RPMI8226 (cell line): ENCODE data around the gene ZDHHC8.

Experiments
- DNase-seq: peaks from one replicate; pipeline ENCODE4 v3.0.0-alpha.2; 2015

ZDHHC8 gene

GRCh38 chr22:20165913-20166312 lies 34.3 kb downstream of the ZDHHC8 start:
- no peak for DNase-seq

- DNase-seq, result no peak
Observed at GRCh38 chr22:20166703-20167102, 35.1 kb downstream of the ZDHHC8 start.

DNA sequence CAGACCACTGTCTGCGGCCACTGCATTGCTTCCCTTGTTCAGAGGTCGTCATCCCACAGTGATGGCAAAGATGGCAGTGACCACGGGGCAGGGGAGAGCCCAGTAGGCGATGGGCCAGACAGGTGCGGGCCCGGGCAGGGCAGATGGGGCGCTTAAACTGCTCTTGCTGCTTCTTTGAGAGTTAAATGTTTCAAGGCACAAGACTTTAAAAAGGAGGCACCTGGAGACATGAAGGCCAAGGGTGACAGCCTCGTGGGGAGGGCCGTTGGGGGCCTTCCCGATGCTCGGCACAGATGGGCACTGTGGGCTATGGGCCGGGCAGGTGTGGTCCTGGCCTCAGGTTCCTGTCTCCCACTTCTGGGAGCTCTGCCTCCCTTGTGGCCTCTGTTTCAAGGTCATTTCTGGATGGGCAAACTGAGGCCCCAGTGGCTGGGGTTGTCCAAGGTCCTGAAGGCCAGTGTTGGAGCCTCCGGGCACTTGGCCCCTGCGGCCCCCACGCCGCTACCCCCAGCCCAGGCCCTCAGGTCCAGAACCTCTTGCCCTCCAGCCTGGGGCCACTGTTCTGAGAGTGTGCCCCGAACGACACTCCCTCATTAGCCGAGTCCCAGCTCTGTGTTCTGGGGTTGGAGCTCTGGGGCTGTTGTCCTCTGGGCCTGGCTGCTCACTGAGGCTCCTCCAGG lies 36.2 kb downstream of the ZDHHC8 start:
- DNase-seq, result no peak

DNA sequence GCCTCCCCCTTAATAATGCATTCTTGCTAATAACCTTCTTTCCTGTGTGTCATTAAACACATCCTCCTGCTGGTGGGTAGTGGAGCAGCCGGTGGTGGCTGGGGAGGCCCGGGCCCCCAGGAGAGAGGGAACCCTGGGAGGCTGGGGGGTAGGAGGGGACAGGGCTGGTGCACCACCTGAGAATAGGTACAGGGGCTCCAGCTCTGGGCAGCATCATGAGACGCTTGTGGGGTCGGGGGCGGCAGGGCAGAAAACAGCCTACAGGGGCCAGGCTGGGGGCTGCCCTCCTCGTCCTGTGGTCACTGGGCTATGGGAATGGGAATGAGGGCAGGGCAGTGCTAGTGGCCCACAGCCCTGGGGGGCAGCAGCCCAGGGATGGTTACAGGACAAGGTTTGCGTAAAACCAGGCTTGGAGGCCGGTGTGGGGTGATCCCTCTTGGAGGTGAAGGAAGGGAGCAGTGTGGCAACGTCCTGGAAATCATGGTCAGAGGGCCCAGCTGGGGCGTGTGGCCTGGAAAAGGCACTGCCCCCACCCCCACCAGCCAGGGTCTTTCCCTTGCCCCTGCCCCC lies 37.7 kb downstream of the ZDHHC8 start:
- DNase-seq, result no peak

DNA sequence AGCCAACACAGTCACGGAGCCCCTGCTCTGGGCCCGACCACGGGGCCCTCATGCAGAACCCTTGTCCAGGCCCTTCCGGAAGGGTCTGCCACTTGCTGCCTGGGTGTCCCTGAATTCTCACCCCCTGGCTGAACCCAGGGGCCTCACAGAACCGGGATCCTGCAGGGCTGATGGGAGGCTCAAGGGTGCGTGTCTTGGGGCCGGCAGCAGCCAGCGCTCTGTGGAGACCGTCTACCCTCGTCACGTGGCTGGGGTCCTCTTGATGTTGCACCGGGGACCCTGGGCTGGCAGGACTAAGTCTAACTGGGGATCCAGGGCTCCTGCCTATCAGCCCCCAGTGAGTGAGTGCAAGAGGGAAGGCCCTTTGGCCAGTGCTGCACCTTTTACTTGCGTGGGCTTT lies 38.6 kb downstream of the ZDHHC8 start:
- no peak for DNase-seq

DNA sequence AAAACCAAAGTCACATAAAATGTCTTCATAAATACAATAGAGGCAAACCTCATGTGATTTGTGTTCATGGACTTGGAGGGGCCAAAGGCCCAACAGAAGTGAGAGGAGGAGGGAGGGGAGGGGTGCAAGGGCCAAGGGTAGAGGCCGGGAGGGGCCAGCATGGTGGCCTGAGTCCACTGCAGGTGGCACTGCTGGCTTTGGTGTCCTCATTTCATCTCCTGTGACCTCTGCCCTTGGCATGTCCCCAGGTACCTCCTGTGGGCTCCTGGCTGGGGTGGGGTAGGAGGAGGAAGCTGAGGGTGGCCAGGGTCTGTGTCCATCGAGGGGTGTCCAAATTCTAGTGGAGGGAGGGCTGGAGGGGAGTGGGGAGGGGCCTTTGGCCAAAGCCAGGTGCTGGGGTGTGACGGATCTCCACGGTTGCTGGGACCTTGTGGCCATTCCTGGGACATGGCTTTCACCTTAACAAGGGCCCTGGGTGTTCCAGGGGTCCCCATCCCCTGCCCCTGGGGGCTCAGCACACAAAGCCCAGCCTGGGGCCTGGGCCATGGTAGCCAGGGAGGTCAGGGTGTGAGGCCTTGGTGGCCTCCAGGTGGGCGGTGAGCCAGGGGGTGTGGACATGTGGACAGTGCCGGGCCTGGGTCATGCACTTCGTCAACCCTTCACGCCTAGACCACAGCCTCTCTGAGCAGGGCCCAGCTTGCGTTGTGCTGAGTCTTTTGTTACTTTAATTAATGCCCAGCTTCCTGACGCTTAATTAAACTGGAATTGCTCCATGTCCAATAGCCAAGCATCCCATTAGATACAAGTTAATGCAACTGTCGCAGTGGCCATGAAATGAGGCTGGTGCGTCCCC lies 39.9 kb downstream of the ZDHHC8 start:
- DNase-seq, result no peak

DNA sequence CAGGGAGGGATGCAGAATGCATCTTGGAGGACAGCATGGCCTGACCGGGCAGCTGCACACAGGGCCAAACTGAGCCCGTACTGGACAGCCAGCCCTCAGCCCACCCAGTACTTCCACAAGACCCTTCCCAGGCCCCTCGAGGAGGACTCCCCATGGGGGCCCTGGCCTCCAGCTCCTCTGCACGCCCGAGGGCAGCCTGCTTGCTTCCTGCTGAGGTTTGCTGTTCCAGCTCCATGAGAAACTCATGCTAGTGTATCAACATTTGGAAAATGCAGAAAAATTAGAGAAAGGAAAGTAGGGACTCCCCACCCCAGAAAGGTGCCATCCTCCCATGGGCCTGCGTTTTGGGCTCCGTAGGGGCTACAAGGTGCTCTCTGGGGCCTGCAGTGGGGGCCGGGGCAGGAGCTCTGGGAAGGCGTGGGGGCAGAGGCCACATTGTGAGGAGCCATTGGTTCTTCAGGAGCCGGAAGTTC lies 40.6 kb downstream of the ZDHHC8 start:
- no peak for DNase-seq

GRCh38 chr22:20173246-20173645 lies 41.6 kb downstream of the ZDHHC8 start:
- DNase-seq, result no peak

- no peak for DNase-seq
Observed at GRCh38 chr22:20173772-20174171, 42.2 kb downstream of the ZDHHC8 start.

DNA sequence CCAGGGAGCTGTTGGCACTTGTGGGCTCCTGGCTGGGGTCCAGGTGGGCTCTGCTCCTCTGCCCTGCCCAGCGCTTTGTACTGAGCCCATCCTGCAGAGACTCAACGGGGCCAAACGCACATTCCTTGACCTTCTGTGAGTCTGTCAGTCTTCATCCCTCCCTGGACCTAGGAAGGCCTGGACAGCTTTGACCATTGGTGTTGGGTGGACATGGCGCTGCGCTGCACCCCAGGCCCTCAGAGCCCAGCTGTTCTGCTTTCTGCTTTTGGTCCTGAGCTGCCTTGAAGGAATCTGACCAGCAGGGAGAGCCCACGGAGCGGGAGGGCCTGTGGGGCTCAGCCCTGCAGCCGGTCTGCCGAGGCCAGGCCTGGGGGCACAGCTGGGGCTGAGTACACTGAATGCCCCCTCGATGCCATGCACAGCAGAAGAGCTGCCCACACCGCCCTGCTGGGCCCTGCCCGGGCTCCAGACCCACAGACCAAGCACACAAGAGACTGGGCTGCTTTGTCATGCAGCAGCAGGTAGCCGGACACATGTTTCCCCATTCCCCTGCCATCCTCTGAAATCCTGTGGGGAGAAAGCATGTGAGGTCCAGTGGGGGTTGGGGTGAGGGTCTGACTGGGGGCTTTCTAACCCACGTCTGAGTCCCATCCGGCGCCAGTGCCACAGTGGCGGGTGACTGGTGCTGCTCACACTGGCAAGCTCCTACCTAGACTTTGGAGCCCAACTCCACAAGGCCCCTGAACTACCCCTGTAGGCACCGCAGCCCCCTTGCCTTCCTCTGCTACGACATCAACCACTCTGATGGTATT lies 43.4 kb downstream of the ZDHHC8 start:
- DNase-seq, result no peak

GRCh38 chr22:20175597-20175900 lies 43.9 kb downstream of the ZDHHC8 start:
- no peak for DNase-seq

DNA sequence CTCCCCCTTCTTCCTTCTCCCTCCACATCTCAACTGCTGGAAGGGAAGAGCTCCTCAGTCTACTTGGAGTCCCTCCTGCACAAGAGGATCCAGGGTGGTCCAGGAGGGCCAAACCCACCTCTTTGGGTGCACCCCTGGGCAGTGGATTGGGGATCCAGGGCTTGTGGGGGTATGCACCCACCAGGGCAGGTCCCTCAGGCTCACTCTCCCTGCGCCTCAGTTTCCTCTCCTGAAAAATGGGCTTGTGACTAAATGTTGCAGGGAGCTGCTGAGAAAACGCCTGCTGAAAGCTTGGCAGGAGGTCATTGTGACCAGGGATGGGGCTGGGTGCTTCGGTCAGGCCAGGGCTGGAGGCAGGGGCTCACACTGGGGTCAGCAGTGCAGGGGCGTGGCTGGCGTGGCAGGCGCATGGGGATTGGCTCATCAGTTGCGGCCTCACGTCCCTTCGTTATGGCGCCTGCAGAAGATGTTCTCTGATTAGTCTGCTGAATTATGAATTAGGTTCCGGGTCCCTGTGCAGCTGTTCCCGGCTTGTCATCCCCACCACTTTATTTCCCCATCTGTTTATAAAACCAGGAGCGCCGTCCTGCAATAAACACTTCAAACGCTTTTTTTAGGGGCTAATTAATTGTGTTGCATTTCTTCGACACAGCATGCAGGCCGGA lies 44.9 kb downstream of the ZDHHC8 start:
- DNase-seq, result no peak

DNA sequence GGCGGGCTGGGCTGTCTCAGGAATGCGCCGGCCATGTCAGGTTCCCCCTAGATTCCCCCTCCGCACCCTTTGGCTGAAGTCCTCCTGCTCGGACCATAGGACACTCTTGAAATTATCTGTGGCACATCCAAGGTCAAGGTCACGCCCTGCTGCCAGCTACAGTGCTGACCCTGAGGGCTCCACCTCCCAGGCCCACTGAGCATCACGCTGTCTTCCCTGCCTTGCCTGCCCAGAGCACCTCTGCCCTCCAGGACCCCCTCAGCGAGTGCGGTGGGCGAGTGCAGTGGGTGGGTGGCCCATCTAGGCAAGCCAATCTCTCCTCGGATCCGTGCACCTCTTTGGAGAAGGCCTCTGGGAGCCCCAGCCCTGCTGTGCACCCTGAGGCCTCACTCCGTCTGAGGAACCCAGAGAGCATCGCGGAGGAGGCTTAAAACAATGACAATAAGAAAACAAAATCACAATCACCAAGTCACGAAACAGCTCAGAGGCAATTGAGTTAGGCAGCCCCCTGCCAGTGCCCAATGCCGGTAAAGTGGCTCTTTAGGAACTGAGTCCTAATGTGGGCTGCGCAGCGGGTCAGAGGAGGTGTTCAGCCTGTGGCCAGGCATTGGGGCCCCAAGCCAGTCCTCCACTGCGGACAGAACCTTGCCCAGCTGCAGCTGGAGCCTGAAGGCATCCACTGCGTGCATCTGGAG lies 45.8 kb downstream of the ZDHHC8 start:
- no peak for DNase-seq

- no peak for DNase-seq
Observed at GRCh38 chr22:20178075-20178914, 46.7 kb downstream of the ZDHHC8 start.

GRCh38 chr22:20178915-20179227 lies 47.3 kb downstream of the ZDHHC8 start:
- no peak for DNase-seq

DNA sequence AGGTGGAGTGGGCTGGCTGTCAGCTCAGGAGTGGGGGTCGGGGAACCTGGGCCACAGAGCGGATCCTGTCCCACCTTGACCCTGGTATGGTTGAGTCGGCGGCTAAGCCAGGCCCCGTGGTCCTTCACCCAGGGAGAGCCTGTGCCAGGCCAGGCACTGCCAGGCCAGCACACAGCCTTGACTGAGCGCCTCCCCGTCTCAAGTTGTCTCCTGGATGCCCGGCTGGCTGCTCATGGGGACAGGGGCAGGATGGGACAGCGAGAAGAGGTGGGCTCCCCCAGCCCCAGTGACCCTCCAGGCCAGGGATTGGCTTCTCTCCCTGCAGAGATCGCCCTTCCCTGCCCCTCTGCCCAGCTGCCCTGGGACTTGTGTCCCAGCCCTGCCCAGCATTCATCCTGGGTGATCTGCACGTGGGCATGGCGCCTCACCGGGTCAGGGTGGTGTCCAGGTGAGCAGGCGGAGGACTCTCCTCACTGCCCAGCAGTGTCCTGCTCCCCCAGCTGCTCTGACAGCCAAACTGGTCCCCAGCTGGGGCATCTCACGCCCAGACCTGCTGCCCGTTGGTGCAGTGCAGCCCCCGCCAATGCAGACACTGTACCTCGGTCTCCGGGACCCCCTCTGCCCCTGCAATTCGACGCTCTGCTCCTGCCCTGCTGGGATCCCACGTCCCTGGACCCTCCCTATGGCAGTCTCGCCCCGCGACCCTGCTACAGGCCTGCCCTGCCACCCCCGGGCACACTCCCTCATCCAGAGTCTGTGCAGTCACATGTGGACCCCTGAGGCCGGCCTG lies 48.0 kb downstream of the ZDHHC8 start:
- no peak for DNase-seq

DNA sequence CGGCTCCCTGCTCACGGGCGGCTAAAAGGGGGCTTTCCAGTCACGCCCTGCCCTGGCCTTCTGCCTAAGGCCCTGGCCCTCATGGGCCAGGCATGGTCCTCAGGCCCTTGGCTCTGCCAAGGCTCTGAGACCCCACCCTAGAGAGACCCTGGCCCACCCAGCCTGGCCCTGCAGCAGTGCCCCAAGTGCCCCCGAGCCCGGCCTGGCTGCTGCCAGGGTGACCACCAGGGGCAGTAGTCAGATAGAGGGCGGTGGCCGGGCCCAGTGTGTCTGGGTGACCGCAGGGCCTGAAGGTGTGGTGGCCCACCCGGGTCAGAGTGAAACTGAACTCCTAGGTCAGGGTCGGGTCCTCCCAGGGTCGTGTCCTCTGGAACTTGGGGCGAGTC lies 48.6 kb downstream of the ZDHHC8 start:
- DNase-seq, result no peak

GRCh38 chr22:20180640-20181039 lies 49.0 kb downstream of the ZDHHC8 start:
- no peak for DNase-seq

DNA sequence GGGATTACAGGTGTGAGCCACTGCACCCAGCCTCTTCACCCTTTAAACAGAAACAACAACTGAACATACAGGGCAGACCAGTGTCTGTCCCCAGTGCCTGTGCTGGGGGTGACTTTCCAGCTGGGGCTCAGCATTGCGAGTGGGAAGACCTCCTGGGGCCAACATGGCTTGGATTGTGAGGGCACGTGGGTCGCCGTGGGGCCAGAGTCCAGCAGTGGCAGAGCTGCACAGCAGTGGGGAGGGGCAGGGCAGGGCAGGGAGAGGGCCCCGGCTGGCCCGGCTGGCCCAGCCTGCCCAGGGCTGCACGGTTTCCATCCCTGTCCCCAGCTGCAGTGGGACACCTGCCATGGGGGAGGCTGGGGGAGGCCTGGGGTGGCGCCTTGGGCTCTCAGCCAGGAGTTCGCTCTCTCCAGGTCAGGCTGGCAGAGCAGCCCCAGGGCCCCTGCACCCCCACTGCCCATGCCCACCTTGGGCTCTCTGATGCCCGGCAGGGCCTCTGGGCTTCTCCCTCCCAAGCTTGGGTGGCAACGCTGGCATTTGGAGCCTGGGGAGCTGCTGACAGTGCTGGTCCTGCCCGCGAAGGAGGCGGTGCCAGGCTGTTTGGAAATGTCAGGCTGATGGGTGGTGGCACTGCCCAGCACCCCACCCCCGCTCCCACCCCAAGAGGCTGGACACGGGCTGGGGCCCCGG lies 49.7 kb downstream of the ZDHHC8 start:
- no peak for DNase-seq

- no peak for DNase-seq
Observed at GRCh38 chr22:20181884-20182236, 50.3 kb downstream of the ZDHHC8 start.
